ENCODE measurements around the gene CUX1. TPM values are rescaled to one million over a fixed set of nuclear protein-coding genes. Genes with fewer than 3 reads are reported as not detected.

Gene CUX1
- total and polyA plus RNA-seq, 7 experiments from 2014 or later: 10.1 to 81.6 (median 42.5) TPM

- ATAC-seq: no peak
- Histone ChIP-seq H3K4me3 (ENCODE audit: low read length) (no peak overlapping the region), H3K27ac (ENCODE audit: low read depth, low read length) (no peak overlapping the region), H3K9me3 (ENCODE audit: control insufficient read depth in 2 of 3, low read length in 3 of 3) (no peaks in the 10 kb centered on the region), H3K36me3 (ENCODE audit: control insufficient read depth in 2 of 3, insufficient read depth in 3 of 3, low read length in 3 of 3) (no peaks in the 10 kb centered on the region), H3K4me1 (ENCODE audit: control insufficient read depth in 2 of 2, insufficient read depth in 2 of 2, low read length in 2 of 2) (no peaks in the 10 kb centered on the region), H3K27me3 (ENCODE audit: control insufficient read depth in 2 of 2, insufficient read depth in 2 of 2, low read length in 2 of 2) (no peaks in the 10 kb centered on the region)
- intact Hi-C loops (cut with micrococcal nuclease): no loop called here
- no peak for DNase-seq
- ChIA-PET CTCF (interaction anchor here (0.7 kb wide), 1 partner anchor 1827 kb away, joined by 3 read pairs; no protein-coding TSS in a partner anchor), POLR2A (no interaction called here)
- Mint-ChIP-seq H3K9me3 (peaks cover 0 to 1% (median 0%) of the 10 kb centered on the region in 11 donors), H3K36me3 (peaks cover 0 to 8% (median 0%) of the 10 kb centered on the region in 5 donors), H3K27me3 (no peaks in the 10 kb centered on the region), H3K4me3 (no peak overlapping the region), H3K4me1 (peaks cover 0 to 3% (median 0%) of the 10 kb centered on the region in 7 donors), H3K27ac (no peak overlapping the region)
These were observed 445.1 kb downstream of the CUX1 start for GRCh38 chr7:102262546-102262945.

GRCh38 chr7:102264367-102264891, 447.0 kb downstream of the CUX1 start:
- DNase-seq (no peak), ATAC-seq (no peak)
- no peaks in the 10 kb centered on the region for H3K4me1 ChIP-seq (ENCODE audit: control insufficient read depth in 2 of 2, insufficient read depth in 2 of 2, low read length in 2 of 2)
- no peak overlapping the region for H3K27ac ChIP-seq (ENCODE audit: low read depth, low read length)
- no peaks in the 10 kb centered on the region for H3K9me3 ChIP-seq (ENCODE audit: control insufficient read depth in 2 of 3, low read length in 3 of 3)
- H3K27me3 ChIP-seq (ENCODE audit: control insufficient read depth in 2 of 2, insufficient read depth in 2 of 2, low read length in 2 of 2): no peaks in the 10 kb centered on the region
- H3K36me3 ChIP-seq (ENCODE audit: control insufficient read depth in 2 of 3, insufficient read depth in 3 of 3, low read length in 3 of 3): no peaks in the 10 kb centered on the region
- Mint-ChIP-seq H3K27ac (no peak overlapping the region), H3K4me3 (no peak overlapping the region), H3K36me3 (no peaks in the 10 kb centered on the region), H3K27me3 (no peaks in the 10 kb centered on the region), H3K9me3 (peaks cover 0 to 1% (median 0%) of the 10 kb centered on the region in 11 donors), H3K4me1 (peaks cover 0 to 5% (median 0%) of the 10 kb centered on the region in 7 donors)
- no peak overlapping the region for H3K4me3 ChIP-seq (ENCODE audit: low read length)
- POLR2A ChIA-PET: no interaction called here
- intact Hi-C loops (cut with micrococcal nuclease): no loop called here
- CTCF ChIA-PET: interaction anchor here (0.6 to 0.8 kb wide), 2 partner anchors 10 to 568 kb away, joined by 4 to 5 read pairs; no protein-coding TSS in a partner anchor

GRCh38 chr7:102266541-102266940, 449.1 kb downstream of the CUX1 start:
- Mint-ChIP-seq H3K4me1 (peaks cover 0 to 5% (median 0%) of the 10 kb centered on the region in 7 donors), H3K4me3 (no peak overlapping the region), H3K27ac (peak overlapping the region in 2 of 9 donors; percentile 16 to 82), H3K27me3 (no peaks in the 10 kb centered on the region), H3K36me3 (no peaks in the 10 kb centered on the region), H3K9me3 (peaks cover 0 to 1% (median 0%) of the 10 kb centered on the region in 11 donors)
- ATAC-seq (no peak), DNase-seq (no peak)
- POLR2A ChIA-PET: no interaction called here
- intact Hi-C loops (cut with micrococcal nuclease): no loop called here
- Histone ChIP-seq H3K4me1 (ENCODE audit: control insufficient read depth in 2 of 2, insufficient read depth in 2 of 2, low read length in 2 of 2) (no peaks in the 10 kb centered on the region), H3K36me3 (ENCODE audit: control insufficient read depth in 2 of 3, insufficient read depth in 3 of 3, low read length in 3 of 3) (no peaks in the 10 kb centered on the region), H3K4me3 (ENCODE audit: low read length) (no peak overlapping the region), H3K9me3 (ENCODE audit: control insufficient read depth in 2 of 3, low read length in 3 of 3) (no peaks in the 10 kb centered on the region), H3K27ac (ENCODE audit: low read depth, low read length) (no peak overlapping the region), H3K27me3 (ENCODE audit: control insufficient read depth in 2 of 2, insufficient read depth in 2 of 2, low read length in 2 of 2) (no peaks in the 10 kb centered on the region)
- CTCF ChIA-PET: no interaction called here

- Mint-ChIP-seq H3K4me1 (peaks cover 0 to 7% (median 0%) of the 10 kb centered on the region in 7 donors), H3K27me3 (no peaks in the 10 kb centered on the region), H3K9me3 (no peaks in the 10 kb centered on the region), H3K27ac (no peak overlapping the region), H3K36me3 (no peaks in the 10 kb centered on the region), H3K4me3 (no peak overlapping the region)
- no peaks in the 10 kb centered on the region for H3K36me3 ChIP-seq (ENCODE audit: control insufficient read depth in 2 of 3, insufficient read depth in 3 of 3, low read length in 3 of 3)
- ChIA-PET POLR2A (no interaction called here), CTCF (interaction anchor here (1.1 kb wide), 1 partner anchor 725 kb away, joined by 3 read pairs; no protein-coding TSS in a partner anchor)
- intact Hi-C loops (cut with micrococcal nuclease): no loop called here
- H3K4me1 ChIP-seq (ENCODE audit: control insufficient read depth in 2 of 2, insufficient read depth in 2 of 2, low read length in 2 of 2): no peaks in the 10 kb centered on the region
- H3K27ac ChIP-seq (ENCODE audit: low read depth, low read length): no peak overlapping the region
- no peak for DNase-seq
- H3K4me3 ChIP-seq (ENCODE audit: low read length): no peak overlapping the region
- no peak for ATAC-seq
- no peaks in the 10 kb centered on the region for H3K27me3 ChIP-seq (ENCODE audit: control insufficient read depth in 2 of 2, insufficient read depth in 2 of 2, low read length in 2 of 2)
- no peaks in the 10 kb centered on the region for H3K9me3 ChIP-seq (ENCODE audit: control insufficient read depth in 2 of 3, low read length in 3 of 3)
These were observed 451.2 kb downstream of the CUX1 start for GRCh38 chr7:102268635-102269034.

- H3K27ac ChIP-seq (ENCODE audit: low read depth, low read length): no peak overlapping the region
- Mint-ChIP-seq H3K27ac (peak overlapping the region in 2 of 9 donors; percentile 72 to 83), H3K9me3 (peaks cover 0 to 2% (median 0%) of the 10 kb centered on the region in 11 donors), H3K4me1 (peaks cover 0 to 4% (median 0%) of the 10 kb centered on the region in 7 donors), H3K4me3 (no peak overlapping the region), H3K36me3 (no peaks in the 10 kb centered on the region), H3K27me3 (no peaks in the 10 kb centered on the region)
- POLR2A ChIA-PET: no interaction called here
- intact Hi-C loops (cut with micrococcal nuclease): no loop called here
- CTCF ChIA-PET: interaction anchor here (0.9 to 3.8 kb wide), 4 partner anchors 18 to 727 kb away, joined by 3 to 29 read pairs (median 3); no protein-coding TSS in a partner anchor
- no peaks in the 10 kb centered on the region for H3K27me3 ChIP-seq (ENCODE audit: control insufficient read depth in 2 of 2, insufficient read depth in 2 of 2, low read length in 2 of 2)
- H3K4me3 ChIP-seq (ENCODE audit: low read length): no peak overlapping the region
- no peaks in the 10 kb centered on the region for H3K36me3 ChIP-seq (ENCODE audit: control insufficient read depth in 2 of 3, insufficient read depth in 3 of 3, low read length in 3 of 3)
- ATAC-seq (no peak), DNase-seq (no peak)
- no peaks in the 10 kb centered on the region for H3K4me1 ChIP-seq (ENCODE audit: control insufficient read depth in 2 of 2, insufficient read depth in 2 of 2, low read length in 2 of 2)
- H3K9me3 ChIP-seq (ENCODE audit: control insufficient read depth in 2 of 3, low read length in 3 of 3): no peaks in the 10 kb centered on the region
These were observed 452.9 kb downstream of the CUX1 start for GRCh38 chr7:102270178-102270887.

- ChIA-PET CTCF (interaction anchor here (0.9 to 3.8 kb wide), 5 partner anchors 38 to 731 kb away, joined by 3 to 29 read pairs (median 4); no protein-coding TSS in a partner anchor), POLR2A (no interaction called here)
- no peaks in the 10 kb centered on the region for H3K36me3 ChIP-seq (ENCODE audit: control insufficient read depth in 2 of 3, insufficient read depth in 3 of 3, low read length in 3 of 3)
- no peak overlapping the region for H3K4me3 ChIP-seq (ENCODE audit: low read length)
- H3K9me3 ChIP-seq (ENCODE audit: control insufficient read depth in 2 of 3, low read length in 3 of 3): no peaks in the 10 kb centered on the region
- ATAC-seq: no peak
- peaks cover 0 to 4% (median 0%) of the 10 kb centered on the region in 7 donors for H3K4me1 Mint-ChIP-seq
- no peaks in the 10 kb centered on the region for H3K27me3 Mint-ChIP-seq
- peaks cover 0 to 2% (median 0%) of the 10 kb centered on the region in 11 donors for H3K9me3 Mint-ChIP-seq
- intact Hi-C loops (cut with micrococcal nuclease): no loop called here
- no peak for DNase-seq
- H3K27me3 ChIP-seq (ENCODE audit: control insufficient read depth in 2 of 2, insufficient read depth in 2 of 2, low read length in 2 of 2): no peaks in the 10 kb centered on the region
- H3K4me3 Mint-ChIP-seq: no peak overlapping the region
- H3K27ac ChIP-seq (ENCODE audit: low read depth, low read length): no peak overlapping the region
- no peaks in the 10 kb centered on the region for H3K4me1 ChIP-seq (ENCODE audit: control insufficient read depth in 2 of 2, insufficient read depth in 2 of 2, low read length in 2 of 2)
- no peak overlapping the region for H3K27ac Mint-ChIP-seq
- H3K36me3 Mint-ChIP-seq: no peaks in the 10 kb centered on the region
These were observed 453.9 kb downstream of the CUX1 start for GRCh38 chr7:102271158-102271798.
